DOHH2 (cell line): ENCODE data around the gene ALK.

Source experiments
- H3F3A ChIP-seq: fragments of 200-600 bp; sonication (generic), shearing (Covaris generic); 2 replicates; pipeline ENCODE4 v1.6.0; 2016; ENCODE audit warnings: antibody characterized with exemption, mild to moderate bottlenecking; ENCODE audit not compliant: control insufficient read depth, insufficient read depth
- H3K27ac ChIP-seq: fragments of 200-600 bp; sonication (generic); 2 replicates; pipeline ENCODE4 v1.5.1; 2014; ENCODE audit warnings: low read depth, mild to moderate bottlenecking, low read length, moderate library complexity
- H3K27me3 ChIP-seq: fragments of 200-600 bp; sonication (generic); 2 replicates; pipeline ENCODE4 v1.6.1; 2014; ENCODE audit warnings: mild to moderate bottlenecking, low read length, mixed read lengths; ENCODE audit not compliant: control insufficient read depth
- H3K36me3 ChIP-seq: fragments of 200-600 bp; sonication (generic); 2 replicates; pipeline ENCODE4 v1.6.1; 2014; ENCODE audit warnings: mild to moderate bottlenecking, low read length, moderate library complexity, mixed read lengths; ENCODE audit not compliant: control insufficient read depth
- H3K4me1 ChIP-seq: fragments of 200-600 bp; sonication (generic); 2 replicates; pipeline ENCODE4 v1.6.1; 2014; ENCODE audit warnings: mild to moderate bottlenecking, low read length, mixed read lengths; ENCODE audit not compliant: control insufficient read depth
- H3K4me2 ChIP-seq: fragments of 200-600 bp; sonication (generic); 2 replicates; pipeline ENCODE4 v1.6.0; 2014; ENCODE audit warnings: mild to moderate bottlenecking, low read length, moderate library complexity
- H3K4me3 ChIP-seq: fragments of 200-600 bp; sonication (generic); 2 replicates; pipeline ENCODE4 v1.5.1; 2014; ENCODE audit warnings: mild to moderate bottlenecking, low read length, mixed read lengths
- H3K79me2 ChIP-seq: fragments of 200-600 bp; sonication (generic); 2 replicates; pipeline ENCODE4 v1.6.1; 2014; ENCODE audit warnings: mild to moderate bottlenecking, low read length, mixed read lengths; ENCODE audit not compliant: control insufficient read depth
- H3K9me2 ChIP-seq: fragments of 200-600 bp; sonication (generic); replicated peaks from 2 replicates; pipeline ENCODE4 v1.6.1; 2014; ENCODE audit warnings: mild to moderate bottlenecking, low read length, mixed read lengths; ENCODE audit not compliant: control insufficient read depth
- H3K9me3 ChIP-seq: fragments of 200-600 bp; sonication (generic); 2 replicates; pipeline ENCODE4 v1.6.1; 2014; ENCODE audit warnings: antibody characterized with exemption, low read length, mixed read lengths; ENCODE audit not compliant: control insufficient read depth, insufficient read depth
- H4K20me1 ChIP-seq: fragments of 200-600 bp; sonication (generic); 2 replicates; pipeline ENCODE4 v1.6.0; 2014; ENCODE audit warnings: low read depth, mild to moderate bottlenecking, antibody characterized with exemption, low read length, moderate library complexity; ENCODE audit not compliant: control insufficient read depth, insufficient read depth
- EZH2phosphoT487 ChIP-seq: fragments of 200-600 bp; sonication (generic); IDR thresholded peaks from 2 replicates; pipeline ENCODE4 v1.6.1; 2017; ENCODE audit warnings: borderline replicate concordance, mild to moderate bottlenecking, antibody characterized with exemption, low read length, moderate library complexity, mixed read lengths
- TF ChIP-seq, protein P1 (sequence below): fragments of 200-600 bp; sonication (generic); IDR thresholded peaks from one replicate; pipeline ENCODE4 v1.5.1; 2014; ENCODE audit warnings: antibody characterized with exemption, mild to moderate bottlenecking, low read depth, low read length; ENCODE audit not compliant: poor library complexity, severe bottlenecking

Gene ALK

DNA sequence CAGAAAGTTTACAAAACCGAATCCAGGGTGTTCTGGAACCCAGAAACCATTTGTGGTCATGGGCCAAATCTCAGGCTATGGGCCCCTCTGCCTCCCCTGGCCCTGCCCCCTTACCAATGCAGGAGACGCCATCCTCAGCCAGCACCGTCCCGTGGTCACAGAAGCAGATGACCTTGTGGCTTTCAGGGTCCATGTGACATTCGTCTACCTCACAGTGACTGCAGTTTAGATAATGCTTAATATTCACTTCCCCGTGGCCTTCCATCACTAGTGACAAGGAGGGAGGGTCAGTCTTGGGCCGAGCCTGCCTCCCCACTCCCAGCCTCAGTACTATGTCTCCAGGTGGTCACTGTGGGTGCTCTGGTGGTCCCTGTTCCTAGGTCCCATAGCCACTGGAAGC is 694.6 kb downstream of the ALK start:
- no peak overlapping the region for H3K4me3 ChIP-seq
- H3K27me3 ChIP-seq: no peaks in the 10 kb centered on the region

DNA sequence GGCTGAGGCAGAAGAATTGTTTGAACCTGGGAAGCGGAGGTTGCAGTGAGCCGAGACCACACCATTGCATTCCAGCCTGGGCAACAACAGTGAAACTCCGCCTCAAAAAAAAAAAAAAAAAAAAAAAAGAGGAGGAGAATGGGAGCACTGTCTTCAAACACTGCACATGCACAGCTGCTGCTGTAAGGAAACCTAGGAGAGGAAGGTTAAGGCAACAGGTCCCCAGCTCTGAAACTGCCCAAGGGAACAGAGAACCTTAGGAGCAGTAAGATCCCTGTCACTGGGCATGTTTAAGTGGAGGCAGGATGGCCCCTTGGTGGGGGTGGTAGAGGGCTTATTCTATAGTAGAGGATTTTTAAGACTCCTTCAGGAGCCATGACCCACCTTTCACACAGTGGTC is 695.0 kb downstream of the ALK start:
- H3K4me3 ChIP-seq: no peak overlapping the region
- H3K36me3 ChIP-seq: no peaks in the 10 kb centered on the region
- H4K20me1 ChIP-seq: no peaks in the 10 kb centered on the region
- H3K27ac ChIP-seq: no peak overlapping the region
- H3K27me3 ChIP-seq: no peaks in the 10 kb centered on the region
- H3K9me2 ChIP-seq: no peaks in the 10 kb centered on the region
- H3K4me1 ChIP-seq: no peaks in the 10 kb centered on the region
- TF ChIP-seq, protein P1, sequence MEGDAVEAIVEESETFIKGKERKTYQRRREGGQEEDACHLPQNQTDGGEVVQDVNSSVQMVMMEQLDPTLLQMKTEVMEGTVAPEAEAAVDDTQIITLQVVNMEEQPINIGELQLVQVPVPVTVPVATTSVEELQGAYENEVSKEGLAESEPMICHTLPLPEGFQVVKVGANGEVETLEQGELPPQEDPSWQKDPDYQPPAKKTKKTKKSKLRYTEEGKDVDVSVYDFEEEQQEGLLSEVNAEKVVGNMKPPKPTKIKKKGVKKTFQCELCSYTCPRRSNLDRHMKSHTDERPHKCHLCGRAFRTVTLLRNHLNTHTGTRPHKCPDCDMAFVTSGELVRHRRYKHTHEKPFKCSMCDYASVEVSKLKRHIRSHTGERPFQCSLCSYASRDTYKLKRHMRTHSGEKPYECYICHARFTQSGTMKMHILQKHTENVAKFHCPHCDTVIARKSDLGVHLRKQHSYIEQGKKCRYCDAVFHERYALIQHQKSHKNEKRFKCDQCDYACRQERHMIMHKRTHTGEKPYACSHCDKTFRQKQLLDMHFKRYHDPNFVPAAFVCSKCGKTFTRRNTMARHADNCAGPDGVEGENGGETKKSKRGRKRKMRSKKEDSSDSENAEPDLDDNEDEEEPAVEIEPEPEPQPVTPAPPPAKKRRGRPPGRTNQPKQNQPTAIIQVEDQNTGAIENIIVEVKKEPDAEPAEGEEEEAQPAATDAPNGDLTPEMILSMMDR: no peak
- no peak for TF ChIP-seq EZH2phosphoT487
- H3K79me2 ChIP-seq: no peaks in the 10 kb centered on the region
- H3F3A ChIP-seq: no peaks in the 10 kb centered on the region
- no peaks in the 10 kb centered on the region for H3K9me3 ChIP-seq
- H3K4me2 ChIP-seq: no peak overlapping the region

More for the DNA sequence above, 694.6 kb downstream of the ALK start:
- Histone ChIP-seq H4K20me1 (no peaks in the 10 kb centered on the region), H3F3A (no peaks in the 10 kb centered on the region), H3K36me3 (no peaks in the 10 kb centered on the region), H3K4me2 (no peak overlapping the region), H3K79me2 (no peaks in the 10 kb centered on the region), H3K9me2 (no peaks in the 10 kb centered on the region), H3K9me3 (no peaks in the 10 kb centered on the region), H3K27ac (no peak overlapping the region), H3K4me1 (no peaks in the 10 kb centered on the region)
- no peak for TF ChIP-seq EZH2phosphoT487
- TF ChIP-seq, protein P1: no peak

DNA sequence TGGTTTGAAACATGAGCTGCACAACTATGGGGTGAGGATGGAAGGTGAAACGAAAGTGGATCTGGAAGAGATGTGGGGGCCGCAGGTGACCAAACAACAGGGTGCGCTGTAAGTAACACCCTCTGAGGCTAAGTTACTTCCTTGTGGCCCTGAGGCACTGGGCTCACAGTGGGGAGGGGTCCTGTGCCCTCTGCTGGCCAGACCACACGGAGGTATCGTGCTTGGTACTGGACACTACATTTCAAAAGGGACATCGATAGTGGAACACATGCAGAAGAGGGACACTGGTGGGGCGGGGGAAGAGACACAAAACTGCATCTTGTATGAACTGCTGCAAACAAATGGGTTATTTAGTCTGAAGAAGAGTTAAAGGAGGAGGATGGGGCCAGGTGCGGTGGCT is 695.6 kb downstream of the ALK start:
- Histone ChIP-seq H3K27ac (no peak overlapping the region), H3F3A (no peaks in the 10 kb centered on the region), H3K4me3 (no peak overlapping the region), H3K27me3 (no peaks in the 10 kb centered on the region), H3K36me3 (no peaks in the 10 kb centered on the region), H3K79me2 (no peaks in the 10 kb centered on the region), H3K4me2 (no peak overlapping the region), H3K9me3 (no peaks in the 10 kb centered on the region), H3K9me2 (no peaks in the 10 kb centered on the region), H4K20me1 (no peaks in the 10 kb centered on the region), H3K4me1 (no peaks in the 10 kb centered on the region)
- TF ChIP-seq, protein P1: no peak
- TF ChIP-seq EZH2phosphoT487: no peak
